ENCODE results near the gene TFAP2B.

The TFAP2B gene

DNA sequence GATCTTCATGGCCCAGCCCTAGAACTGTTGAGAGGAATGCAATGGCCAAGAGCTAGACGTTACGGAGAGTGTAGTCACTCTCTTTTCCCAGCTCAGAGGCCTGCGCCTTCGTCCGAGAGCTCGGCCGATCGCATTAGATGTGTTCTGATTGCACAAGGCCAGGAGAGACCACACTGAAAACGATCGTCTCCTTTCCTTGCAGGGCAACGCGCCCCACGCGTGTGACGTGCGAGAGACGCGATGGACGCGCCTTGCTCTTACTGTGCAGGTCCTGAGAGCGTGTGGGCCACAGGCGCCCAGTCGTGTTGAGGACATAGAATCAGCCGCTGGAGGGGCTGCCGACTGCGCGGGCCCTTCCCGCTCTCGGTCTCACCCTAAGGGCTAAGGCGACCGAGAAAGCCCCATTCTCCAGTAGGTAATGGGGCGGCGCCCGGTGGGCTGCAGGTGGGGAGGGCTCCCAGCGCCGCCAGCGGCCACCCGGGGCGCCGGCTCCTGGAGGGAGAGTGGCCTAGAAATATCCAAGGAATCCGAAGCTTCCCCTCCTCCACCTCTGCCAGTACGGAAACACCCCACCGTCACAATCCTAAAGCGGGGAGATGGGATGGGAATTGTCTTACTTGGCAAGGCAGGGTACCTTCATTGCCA, 26.9 kb downstream of the TFAP2B start:
- DNase-seq = no peak
- peaks cover 100% of the 10 kb centered on the region for H3K27me3 Mint-ChIP-seq (ENCODE audit: low read depth, poor library complexity)
- H3K4me1 Mint-ChIP-seq = peaks cover 53% of the 10 kb centered on the region
- no peaks in the 10 kb centered on the region for H3K36me3 Mint-ChIP-seq (ENCODE audit: low read depth)
- peak overlapping the region; percentile 69 for H3K4me3 Mint-ChIP-seq
- TF ChIP-seq, protein P1, sequence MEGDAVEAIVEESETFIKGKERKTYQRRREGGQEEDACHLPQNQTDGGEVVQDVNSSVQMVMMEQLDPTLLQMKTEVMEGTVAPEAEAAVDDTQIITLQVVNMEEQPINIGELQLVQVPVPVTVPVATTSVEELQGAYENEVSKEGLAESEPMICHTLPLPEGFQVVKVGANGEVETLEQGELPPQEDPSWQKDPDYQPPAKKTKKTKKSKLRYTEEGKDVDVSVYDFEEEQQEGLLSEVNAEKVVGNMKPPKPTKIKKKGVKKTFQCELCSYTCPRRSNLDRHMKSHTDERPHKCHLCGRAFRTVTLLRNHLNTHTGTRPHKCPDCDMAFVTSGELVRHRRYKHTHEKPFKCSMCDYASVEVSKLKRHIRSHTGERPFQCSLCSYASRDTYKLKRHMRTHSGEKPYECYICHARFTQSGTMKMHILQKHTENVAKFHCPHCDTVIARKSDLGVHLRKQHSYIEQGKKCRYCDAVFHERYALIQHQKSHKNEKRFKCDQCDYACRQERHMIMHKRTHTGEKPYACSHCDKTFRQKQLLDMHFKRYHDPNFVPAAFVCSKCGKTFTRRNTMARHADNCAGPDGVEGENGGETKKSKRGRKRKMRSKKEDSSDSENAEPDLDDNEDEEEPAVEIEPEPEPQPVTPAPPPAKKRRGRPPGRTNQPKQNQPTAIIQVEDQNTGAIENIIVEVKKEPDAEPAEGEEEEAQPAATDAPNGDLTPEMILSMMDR (IDR thresholded peaks at IDR 0.05) = no peak
- no peaks in the 10 kb centered on the region for H3K9me3 Mint-ChIP-seq
- no peak overlapping the region for H3K27ac Mint-ChIP-seq

DNA sequence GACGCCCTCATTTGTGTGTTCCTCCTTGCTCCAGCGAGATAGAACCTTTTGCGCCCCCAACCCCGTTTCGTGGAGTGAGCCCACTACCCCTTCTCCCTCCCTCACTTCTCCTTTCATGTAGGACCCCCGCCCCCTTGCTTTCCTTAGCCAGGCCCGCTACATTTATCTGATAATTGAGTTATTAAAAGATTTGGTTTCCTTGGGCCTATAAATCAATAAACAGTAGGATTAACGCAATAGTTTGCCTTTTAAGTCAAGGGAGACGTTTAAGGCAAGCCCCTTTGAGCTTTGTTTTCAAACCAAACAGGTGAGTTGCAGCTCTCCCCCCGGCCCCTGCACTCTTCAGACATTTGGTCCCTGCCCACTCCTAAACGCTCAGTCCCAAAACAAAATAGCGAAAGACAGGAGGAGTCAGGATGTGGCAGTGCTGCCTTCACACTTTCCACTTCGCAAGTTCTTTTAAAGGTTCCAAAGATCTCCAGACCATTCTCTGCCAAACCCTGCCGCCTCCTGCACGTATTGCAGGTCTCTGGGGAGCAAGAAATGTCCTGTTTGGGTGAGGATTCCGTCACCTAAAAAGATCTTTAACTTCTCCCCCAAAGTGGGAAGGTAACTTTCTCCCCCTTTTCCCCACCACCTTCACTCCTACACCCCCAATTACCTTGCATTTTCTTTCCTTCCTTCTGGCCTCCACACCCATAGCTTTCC, 27.6 kb downstream of the TFAP2B start:
- peak overlapping the region; percentile 14 for H3K4me3 Mint-ChIP-seq
- H3K4me1 Mint-ChIP-seq = peaks cover 51% of the 10 kb centered on the region
- TF ChIP-seq, protein P1 (IDR thresholded peaks at IDR 0.05) = no peak

DNA sequence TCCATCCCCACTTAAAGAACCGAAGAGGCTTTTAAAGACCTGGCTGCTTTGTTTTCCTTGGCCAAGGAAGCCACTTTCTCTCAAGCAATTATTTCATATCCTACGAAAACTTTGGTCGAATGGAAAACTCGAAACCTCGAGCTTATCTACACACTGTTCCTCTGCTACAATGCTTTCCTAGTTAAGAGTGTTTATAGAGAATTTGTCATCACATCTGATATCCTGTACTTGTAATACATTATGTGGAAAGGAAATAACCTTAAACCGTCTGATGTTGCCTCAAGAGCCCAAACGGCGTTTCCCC, 28.1 kb downstream of the TFAP2B start:
- TF ChIP-seq, protein P1 (IDR thresholded peaks at IDR 0.05) = no peak
- H3K9me3 Mint-ChIP-seq = no peaks in the 10 kb centered on the region
- H3K27ac Mint-ChIP-seq = no peak overlapping the region
- H3K27me3 Mint-ChIP-seq (ENCODE audit: low read depth, poor library complexity) = peaks cover 100% of the 10 kb centered on the region
- no peak for DNase-seq
- H3K4me3 Mint-ChIP-seq = no peak overlapping the region
- H3K4me1 Mint-ChIP-seq = peaks cover 51% of the 10 kb centered on the region
- no peaks in the 10 kb centered on the region for H3K36me3 Mint-ChIP-seq (ENCODE audit: low read depth)

More for the DNA sequence above, 27.6 kb downstream of the TFAP2B start:
- Mint-ChIP-seq H3K36me3 (ENCODE audit: low read depth) (no peaks in the 10 kb centered on the region), H3K27ac (no peak overlapping the region), H3K27me3 (ENCODE audit: low read depth, poor library complexity) (peaks cover 100% of the 10 kb centered on the region), H3K9me3 (no peaks in the 10 kb centered on the region)
- no peak for DNase-seq

DNA sequence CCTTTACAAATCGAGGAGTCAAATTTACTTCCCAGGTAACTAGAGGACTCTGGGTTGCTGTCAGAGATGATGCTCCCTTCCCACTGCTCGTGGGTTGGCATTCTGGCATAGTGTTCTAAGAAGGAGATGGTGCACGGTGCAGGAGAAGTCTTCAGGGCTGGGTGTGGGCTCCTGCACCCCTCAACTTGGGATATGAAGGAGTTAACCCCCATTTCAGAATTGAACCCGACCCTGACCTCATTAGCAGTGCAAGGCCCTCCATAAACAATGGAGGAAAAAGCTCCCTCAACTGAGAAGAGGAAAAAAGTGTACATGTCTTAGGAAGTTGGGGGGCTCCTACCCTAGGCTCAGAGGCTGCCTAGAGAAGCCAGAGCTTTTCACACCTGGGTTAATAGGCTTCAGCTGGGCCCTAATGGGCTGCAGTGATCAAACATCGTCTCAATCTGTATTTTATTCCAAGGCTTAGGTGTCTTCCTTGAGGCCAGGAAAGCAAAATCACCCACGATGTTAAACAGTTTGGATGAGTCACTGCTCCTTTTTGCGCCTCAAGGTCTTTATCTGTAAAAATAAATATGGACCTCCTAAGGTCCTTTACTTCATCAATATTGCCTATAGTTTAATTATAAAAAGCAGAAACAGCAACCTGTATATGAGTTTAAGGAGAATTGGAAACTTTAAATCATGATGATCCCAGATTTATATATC, 29.4 kb downstream of the TFAP2B start:
- H3K27ac Mint-ChIP-seq = no peak overlapping the region
- no peaks in the 10 kb centered on the region for H3K9me3 Mint-ChIP-seq
- H3K27me3 Mint-ChIP-seq (ENCODE audit: low read depth, poor library complexity) = peaks cover 100% of the 10 kb centered on the region
- H3K36me3 Mint-ChIP-seq (ENCODE audit: low read depth) = no peaks in the 10 kb centered on the region
- TF ChIP-seq, protein P1 (IDR thresholded peaks at IDR 0.05) = no peak
- H3K4me3 Mint-ChIP-seq = no peak overlapping the region
- H3K4me1 Mint-ChIP-seq = peaks cover 49% of the 10 kb centered on the region
- no peak for DNase-seq

DNA sequence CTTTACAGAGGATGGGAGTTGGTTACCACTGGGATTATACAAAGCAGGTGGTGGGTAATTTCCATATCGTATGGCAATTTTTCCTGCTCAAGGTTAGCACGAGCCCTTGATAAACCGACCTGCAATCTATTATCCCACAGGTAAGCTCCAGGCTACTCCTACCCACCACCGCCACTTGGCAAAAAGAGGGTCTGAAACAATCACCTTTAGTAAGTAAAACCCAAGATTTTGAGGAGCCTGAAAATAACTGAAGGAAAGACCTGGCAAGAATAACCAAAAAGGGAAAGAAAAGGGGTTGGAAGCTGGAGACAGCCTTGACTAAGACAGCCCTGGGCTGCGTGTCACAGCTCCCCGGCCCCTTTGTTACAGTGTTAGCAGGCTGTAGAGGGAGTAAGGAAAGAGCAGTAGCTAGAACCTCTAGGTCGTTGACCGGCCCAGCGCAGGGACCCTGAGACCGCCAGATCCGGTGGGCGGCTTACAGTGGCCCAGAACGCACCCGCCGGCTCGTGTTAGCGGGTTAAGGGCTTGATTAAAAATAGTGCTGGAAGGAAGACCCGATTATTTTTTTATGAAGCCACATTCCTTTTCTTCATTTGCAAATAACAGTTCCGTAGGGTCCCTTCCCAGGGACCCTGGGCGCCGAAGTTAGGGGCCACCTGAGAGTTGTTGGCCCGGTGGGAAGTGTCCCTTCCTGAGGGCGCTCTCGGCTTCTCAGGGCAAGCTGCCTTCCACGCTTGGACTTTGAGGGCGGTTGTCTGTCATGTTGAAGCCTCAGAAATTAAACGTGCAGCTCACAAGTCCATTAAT, 30.5 kb downstream of the TFAP2B start:
- Mint-ChIP-seq H3K9me3 (no peaks in the 10 kb centered on the region), H3K4me3 (peak overlapping the region; percentile 77), H3K27me3 (ENCODE audit: low read depth, poor library complexity) (peaks cover 100% of the 10 kb centered on the region), H3K27ac (no peak overlapping the region), H3K36me3 (ENCODE audit: low read depth) (no peaks in the 10 kb centered on the region), H3K4me1 (peaks cover 45% of the 10 kb centered on the region)
- DNase-seq = no peak
- TF ChIP-seq, protein P1 (IDR thresholded peaks at IDR 0.05) = no peak
